Suppressor macrophage treated with lipopolysaccharide for 4 hours (primary cell): ENCODE data around the gene ECE1.
A peak's percentile ranks its signal among the peaks of the same experiment; 100 is the strongest.
"Not testable (repeated sequence)": the region's sequence is repeated elsewhere in the genome, so short reads cannot be mapped to it uniquely, and the experiment has no call there.

ENCODE experiments used
- DNase-seq: peaks from one replicate; pipeline ENCODE4 v3.0.0-alpha.2; 2020

ECE1 gene

GRCh38 chr1:21246905-21247642 lies 43.2 kb downstream of the ECE1 start:
- no peak for DNase-seq

DNA sequence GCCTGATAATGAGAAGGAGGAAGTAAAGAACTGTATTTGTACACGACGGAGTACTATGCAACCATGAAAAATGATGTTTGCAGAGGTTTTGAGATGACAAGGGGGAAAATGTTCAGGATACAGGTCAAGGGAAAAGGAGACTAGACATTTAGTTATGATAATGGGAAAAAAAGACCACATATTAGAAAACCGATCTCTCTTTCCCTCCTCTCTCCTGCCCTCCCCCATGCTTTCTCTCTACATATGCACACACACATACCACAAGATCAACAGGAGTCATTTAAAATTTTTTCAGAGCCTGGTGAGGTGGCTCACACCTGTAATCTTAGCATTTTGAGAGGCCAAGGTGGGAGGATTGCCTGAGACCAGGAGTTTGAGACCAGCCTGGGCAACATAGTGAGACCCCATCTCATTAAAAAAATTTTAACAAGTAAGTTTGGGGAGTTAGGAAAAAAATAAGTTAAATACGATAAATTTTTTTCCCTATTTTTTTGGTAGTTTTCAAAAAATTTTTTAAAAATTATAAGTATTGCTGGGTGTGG lies 44.5 kb downstream of the ECE1 start:
- DNase-seq: no peak

- DNase-seq: no peak
Observed at GRCh38 chr1:21244986-21245687, 45.1 kb downstream of the ECE1 start.

DNA sequence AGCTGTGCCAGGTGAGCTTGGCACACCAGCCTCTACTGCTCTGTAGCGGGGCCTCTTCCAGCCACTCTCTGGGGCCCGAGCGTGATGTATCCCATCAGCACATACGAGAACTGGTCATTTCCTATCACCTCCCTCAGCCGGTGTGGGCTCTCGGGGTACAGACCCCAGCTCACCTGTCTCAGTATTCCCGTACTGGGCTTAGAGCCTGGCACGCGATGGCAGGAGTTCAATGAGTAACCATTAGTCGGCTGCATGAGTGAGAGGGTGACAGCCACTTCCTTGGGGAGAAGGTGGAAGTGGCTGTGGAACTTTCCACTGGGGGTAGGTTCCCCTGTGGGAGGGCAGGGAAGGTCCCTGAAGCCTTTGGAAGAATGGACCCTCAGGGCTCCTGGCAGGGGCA lies 46.1 kb downstream of the ECE1 start:
- no peak for DNase-seq

GRCh38 chr1:21242846-21243245 lies 47.4 kb downstream of the ECE1 start:
- no peak for DNase-seq

GRCh38 chr1:21241771-21242581 lies 48.3 kb downstream of the ECE1 start:
- no peak for DNase-seq

- no peak for DNase-seq
Observed at GRCh38 chr1:21240706-21241105, 49.6 kb downstream of the ECE1 start.

DNA sequence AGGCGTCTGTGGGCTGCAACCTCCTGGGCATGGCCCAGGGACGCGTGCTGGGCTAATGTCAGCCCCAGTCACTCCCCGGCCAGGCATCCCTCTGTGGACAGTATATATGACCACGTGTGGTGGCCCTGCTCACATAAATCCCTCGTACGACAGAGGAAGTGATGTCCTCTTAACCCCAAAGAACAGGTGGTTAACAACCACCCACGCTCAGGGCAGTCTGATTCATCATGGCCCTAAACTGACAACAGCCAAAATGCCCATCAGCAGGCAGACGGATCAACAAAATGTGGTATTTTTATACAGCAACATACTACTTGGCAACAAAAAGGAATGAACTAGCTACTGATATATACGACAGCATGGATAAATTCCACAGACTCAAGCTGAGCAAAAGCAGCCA lies 51.0 kb downstream of the ECE1 start:
- no peak for DNase-seq

DNA sequence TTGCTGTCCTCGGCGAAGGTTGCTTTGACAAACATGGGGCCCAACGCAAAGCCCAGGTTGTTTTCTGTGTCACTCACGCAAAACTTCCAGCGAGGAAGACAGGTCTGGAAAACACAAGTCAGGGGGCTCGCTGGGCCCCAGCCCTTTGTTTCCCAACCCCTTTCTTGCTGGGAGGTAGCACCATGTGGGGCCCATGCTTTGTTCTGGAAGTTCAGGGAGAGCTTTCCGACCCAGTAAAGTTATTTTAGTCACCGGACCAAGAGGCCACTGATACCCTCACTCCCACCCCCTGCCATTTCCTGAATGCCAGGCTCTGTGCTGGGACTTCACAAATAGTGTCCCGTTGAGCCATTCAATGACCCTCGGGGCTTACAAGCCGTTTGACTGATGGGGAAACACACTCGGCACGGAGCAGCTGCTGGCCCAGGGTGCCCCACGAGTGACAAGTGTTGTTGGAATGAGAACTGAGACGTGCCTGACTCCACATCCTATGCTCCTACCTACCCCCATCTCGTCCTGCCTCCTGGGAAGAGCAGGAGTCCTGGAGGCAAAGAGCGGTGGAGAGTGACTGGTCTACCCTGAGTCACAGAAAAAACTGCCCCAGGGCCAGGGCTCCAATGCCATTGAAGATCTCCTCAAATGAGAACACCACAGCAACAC lies 52.0 kb downstream of the ECE1 start:
- DNase-seq: no peak

- DNase-seq: no peak
Observed at GRCh38 chr1:21237446-21238088, 52.7 kb downstream of the ECE1 start.

GRCh38 chr1:21236178-21236577 lies 54.1 kb downstream of the ECE1 start:
- no peak for DNase-seq

DNA sequence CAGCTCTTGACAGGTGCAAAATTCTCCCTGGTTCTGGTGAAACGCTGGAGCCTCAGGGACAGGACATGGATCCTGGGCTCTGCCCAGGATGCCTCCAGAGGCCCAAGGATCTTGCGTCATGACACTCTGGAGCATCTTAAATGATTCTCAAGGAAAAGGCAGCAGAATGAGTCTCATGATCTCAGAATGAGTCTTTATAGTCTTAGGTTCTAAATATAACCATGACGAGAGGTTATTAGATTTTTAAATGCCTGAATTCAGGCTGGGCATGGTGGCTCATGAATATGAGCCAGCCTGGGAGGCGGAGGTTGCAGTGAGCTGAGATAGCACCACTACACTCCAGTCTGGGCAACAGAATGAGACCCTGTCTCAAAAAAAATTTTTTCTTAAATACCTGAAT lies 55.5 kb downstream of the ECE1 start:
- DNase-seq: no peak

- no peak for DNase-seq
Observed at GRCh38 chr1:21233490-21233889, 56.8 kb downstream of the ECE1 start.

DNA sequence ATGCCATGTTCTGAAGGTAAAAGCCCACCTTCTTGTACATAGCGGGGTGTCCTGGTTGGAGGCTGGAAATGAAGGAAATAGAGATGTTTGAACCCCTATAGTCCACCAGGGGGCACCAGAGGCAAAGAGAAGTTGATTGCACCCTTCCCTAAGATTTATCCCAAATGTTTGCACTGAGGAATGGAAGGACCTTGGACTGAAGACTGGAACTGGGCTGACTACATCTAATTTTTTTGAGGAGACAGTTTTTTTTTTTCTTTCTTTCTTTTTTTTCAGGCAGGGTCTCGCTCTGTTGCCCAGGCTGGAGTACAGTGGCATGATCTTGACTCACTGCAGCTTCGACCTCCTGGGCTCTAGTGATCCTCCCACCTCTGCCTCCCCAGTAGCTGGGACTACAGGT lies 58.2 kb downstream of the ECE1 start:
- peak; percentile 64 for DNase-seq

DNA sequence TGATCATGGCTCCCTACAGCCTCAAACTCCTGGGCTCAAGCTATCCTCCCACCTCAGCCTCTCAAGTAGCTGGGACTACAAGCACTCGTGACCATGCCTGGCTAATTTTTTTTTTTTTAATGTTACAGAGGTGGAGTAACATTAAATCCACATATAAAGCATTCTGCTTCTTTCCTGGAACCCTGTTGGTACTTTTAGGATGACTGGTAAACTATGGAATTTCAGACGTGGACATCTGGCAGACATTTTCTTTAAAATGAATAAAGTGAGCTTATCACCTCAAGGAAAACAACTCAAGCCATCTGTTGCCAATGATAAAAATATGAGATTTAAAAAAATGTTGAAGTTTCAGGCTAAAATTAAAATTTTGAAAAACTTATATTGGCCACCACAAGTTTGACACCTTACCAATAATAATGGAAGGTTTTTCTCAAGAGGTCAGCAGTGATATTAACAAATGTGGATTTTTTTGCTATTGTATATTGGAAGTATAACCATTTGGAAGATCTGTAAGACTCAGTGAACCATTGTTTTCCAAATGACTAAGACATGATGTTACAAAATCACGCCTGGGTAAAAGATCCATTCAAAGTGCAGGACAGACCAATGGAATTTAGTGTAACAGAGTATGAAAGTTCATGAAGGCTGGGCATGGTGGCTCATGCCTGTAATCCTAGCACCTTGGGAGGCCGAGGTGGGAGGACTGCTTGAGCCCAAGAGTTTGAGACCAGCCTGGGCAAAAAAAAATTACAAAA lies 60.8 kb downstream of the ECE1 start:
- no peak for DNase-seq

GRCh38 chr1:21228224-21228623 lies 62.0 kb downstream of the ECE1 start:
- DNase-seq: not testable (repeated sequence)

- no peak for DNase-seq
Observed at GRCh38 chr1:21225065-21225464, 65.2 kb downstream of the ECE1 start.

- no peak for DNase-seq
Observed at GRCh38 chr1:21220815-21221214, 69.4 kb downstream of the ECE1 start.

GRCh38 chr1:21219674-21220073 lies 70.6 kb downstream of the ECE1 start:
- no peak for DNase-seq

- peak; percentile 43 for DNase-seq
Observed at GRCh38 chr1:21217812-21218596, 72.3 kb downstream of the ECE1 start.
